ENCODE results near the gene MMP24. TPM values are rescaled to one million over a fixed set of nuclear protein-coding genes. Genes with fewer than 3 reads are reported as not detected.

MMP24 gene
- total RNA-seq, 1 experiment from 2014 or later: 7.1 TPM

DNA sequence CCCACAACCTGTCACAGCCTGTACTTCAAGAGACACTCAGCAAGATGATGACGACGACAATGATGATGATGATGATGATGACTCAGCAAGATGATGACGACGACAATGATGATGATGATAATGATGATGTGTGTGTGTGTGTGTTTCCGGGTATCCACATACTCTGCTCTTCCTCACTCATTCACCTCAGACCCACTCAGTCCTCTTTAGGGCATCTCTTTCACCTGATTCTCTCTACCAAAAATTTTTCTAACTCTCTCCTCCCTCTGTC lies 59.3 kb downstream of the MMP24 start:
- intact Hi-C loops (cut with micrococcal nuclease; ENCODE audit: unreplicated experiment) (no loop called here), in situ Hi-C loops (cut with HindIII; ENCODE audit: low pct_unique_long_range_greater_than_20kb, low sequenced_read_pairs) (no loop called here)
- no peak for ATAC-seq
- H3K9me3 ChIP-seq (ENCODE audit: control insufficient read depth, insufficient read depth, low read depth, low read length): no peaks in the 10 kb centered on the region
- TF ChIP-seq POLR2AphosphoS5 (IDR thresholded peaks at IDR 0.05; ENCODE audit: low read depth, low read length) (no peak), TCF7L2 (IDR thresholded peaks at IDR 0.05; ENCODE audit: low read depth, low read length) (no peak), SIN3A (IDR thresholded peaks at IDR 0.05; ENCODE audit: borderline replicate concordance, insufficient read depth, low read depth, low read length) (no peak), CTCF (IDR thresholded peaks at IDR 0.05) (no peak)
- TF ChIP-seq, protein P1, sequence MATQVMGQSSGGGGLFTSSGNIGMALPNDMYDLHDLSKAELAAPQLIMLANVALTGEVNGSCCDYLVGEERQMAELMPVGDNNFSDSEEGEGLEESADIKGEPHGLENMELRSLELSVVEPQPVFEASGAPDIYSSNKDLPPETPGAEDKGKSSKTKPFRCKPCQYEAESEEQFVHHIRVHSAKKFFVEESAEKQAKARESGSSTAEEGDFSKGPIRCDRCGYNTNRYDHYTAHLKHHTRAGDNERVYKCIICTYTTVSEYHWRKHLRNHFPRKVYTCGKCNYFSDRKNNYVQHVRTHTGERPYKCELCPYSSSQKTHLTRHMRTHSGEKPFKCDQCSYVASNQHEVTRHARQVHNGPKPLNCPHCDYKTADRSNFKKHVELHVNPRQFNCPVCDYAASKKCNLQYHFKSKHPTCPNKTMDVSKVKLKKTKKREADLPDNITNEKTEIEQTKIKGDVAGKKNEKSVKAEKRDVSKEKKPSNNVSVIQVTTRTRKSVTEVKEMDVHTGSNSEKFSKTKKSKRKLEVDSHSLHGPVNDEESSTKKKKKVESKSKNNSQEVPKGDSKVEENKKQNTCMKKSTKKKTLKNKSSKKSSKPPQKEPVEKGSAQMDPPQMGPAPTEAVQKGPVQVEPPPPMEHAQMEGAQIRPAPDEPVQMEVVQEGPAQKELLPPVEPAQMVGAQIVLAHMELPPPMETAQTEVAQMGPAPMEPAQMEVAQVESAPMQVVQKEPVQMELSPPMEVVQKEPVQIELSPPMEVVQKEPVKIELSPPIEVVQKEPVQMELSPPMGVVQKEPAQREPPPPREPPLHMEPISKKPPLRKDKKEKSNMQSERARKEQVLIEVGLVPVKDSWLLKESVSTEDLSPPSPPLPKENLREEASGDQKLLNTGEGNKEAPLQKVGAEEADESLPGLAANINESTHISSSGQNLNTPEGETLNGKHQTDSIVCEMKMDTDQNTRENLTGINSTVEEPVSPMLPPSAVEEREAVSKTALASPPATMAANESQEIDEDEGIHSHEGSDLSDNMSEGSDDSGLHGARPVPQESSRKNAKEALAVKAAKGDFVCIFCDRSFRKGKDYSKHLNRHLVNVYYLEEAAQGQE (IDR thresholded peaks at IDR 0.05; ENCODE audit: insufficient read depth in 1 of 2, low read depth in 2 of 2, low read length in 1 of 2): no peak
- peak overlapping the region; percentile 98 for H3K27ac ChIP-seq (ENCODE audit: low read length)
- H3K4me3 ChIP-seq (ENCODE audit: low read depth in 2 of 2, low read length in 2 of 2): peak overlapping the region in 1 of 2 experiments; percentile 94; a peak in 2 of 4 replicates
- peaks cover 10% of the 10 kb centered on the region for H3K4me1 ChIP-seq (ENCODE audit: control insufficient read depth, insufficient read depth, low read length)
- DNase-seq (ENCODE audit: low read depth, low spot score): no peak
- ChIA-PET CTCF (no interaction called here), POLR2A (no interaction called here)
- peaks cover under 1% of the 10 kb centered on the region for H3K36me3 ChIP-seq (ENCODE audit: control insufficient read depth, insufficient read depth, low read length)
- no TSS peak for BruUV-seq (replicated peaks)
- no peaks in the 10 kb centered on the region for H3K27me3 ChIP-seq (ENCODE audit: control insufficient read depth, insufficient read depth, low read length)

- Histone ChIP-seq H3K4me3 (ENCODE audit: low read depth in 2 of 2, low read length in 2 of 2) (no peak overlapping the region), H3K4me1 (ENCODE audit: control insufficient read depth, insufficient read depth, low read length) (peaks cover 10% of the 10 kb centered on the region), H3K9me3 (ENCODE audit: control insufficient read depth, insufficient read depth, low read depth, low read length) (no peaks in the 10 kb centered on the region), H3K27ac (ENCODE audit: low read length) (peak overlapping the region; percentile 98; the same call in 1 of the 2 replicates), H3K27me3 (ENCODE audit: control insufficient read depth, insufficient read depth, low read length) (no peaks in the 10 kb centered on the region), H3K36me3 (ENCODE audit: control insufficient read depth, insufficient read depth, low read length) (no peaks in the 10 kb centered on the region; the same call in 1 of the 2 replicates)
- in situ Hi-C loops (cut with HindIII; ENCODE audit: low pct_unique_long_range_greater_than_20kb, low sequenced_read_pairs): no loop called here
- no TSS peak for BruUV-seq (replicated peaks)
- DNase-seq (ENCODE audit: low read depth, low spot score) (no peak), ATAC-seq (no peak)
- ChIA-PET CTCF (no interaction called here), POLR2A (no interaction called here)
- TF ChIP-seq POLR2AphosphoS5 (IDR thresholded peaks at IDR 0.05; ENCODE audit: low read depth, low read length) (no peak), CTCF (IDR thresholded peaks at IDR 0.05) (no peak)
- intact Hi-C loops (cut with micrococcal nuclease; ENCODE audit: unreplicated experiment): no loop called here
These were observed 59.8 kb downstream of the MMP24 start for GRCh38 chr20:35286077-35286898.

Measured in Panc1 (cell line).